GM21423 (cell line): ENCODE measurements around the gene NKPD1.

Experiments
- ATAC-seq: cut with Tn5 transposase; IDR thresholded peaks from one replicate; pipeline ENCODE4 v1.9.1; 2021; ENCODE audit warnings: mild to moderate bottlenecking, moderate library complexity; ENCODE audit not compliant: unreplicated experiment

NKPD1 gene

DNA sequence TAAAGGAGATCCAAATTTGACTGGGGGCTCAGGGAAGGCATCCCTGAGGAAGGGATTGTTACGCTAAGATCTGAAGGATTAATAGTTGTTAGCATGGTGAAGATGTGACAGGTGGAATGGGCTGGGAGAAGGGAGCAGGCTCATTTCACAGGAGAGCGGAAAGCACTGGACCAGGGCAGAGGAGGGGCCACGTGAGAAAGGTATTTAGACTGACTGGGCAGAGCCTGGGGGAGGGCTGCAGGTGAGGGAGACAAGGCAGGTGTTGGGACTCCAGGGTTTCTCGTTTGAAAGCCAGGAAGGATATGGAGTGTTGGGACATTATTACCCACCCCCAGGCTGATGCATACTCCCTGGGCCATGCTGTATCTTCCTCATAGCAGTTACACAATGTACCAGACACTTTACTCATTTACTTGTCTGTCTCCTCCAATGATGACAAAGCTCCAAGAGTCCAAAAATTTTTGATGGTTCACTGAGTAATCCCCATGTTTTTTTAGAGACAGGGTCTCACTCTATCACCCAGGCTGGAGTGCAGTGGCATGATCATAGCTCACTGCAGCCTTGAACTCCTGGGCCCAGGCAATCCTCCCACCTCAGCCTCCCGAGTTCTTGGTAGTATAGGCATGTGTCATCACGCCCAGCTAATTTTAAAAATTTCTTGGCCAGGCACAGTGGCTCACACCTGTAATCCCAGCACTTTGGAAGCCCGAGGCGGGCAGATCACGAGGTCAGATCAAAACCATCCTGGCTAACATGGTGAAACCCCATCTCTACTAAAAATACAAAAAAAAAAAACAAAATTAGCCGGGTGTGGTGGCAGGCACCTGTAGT lies 14.9 kb upstream of the NKPD1 start:
- no peak for ATAC-seq

DNA sequence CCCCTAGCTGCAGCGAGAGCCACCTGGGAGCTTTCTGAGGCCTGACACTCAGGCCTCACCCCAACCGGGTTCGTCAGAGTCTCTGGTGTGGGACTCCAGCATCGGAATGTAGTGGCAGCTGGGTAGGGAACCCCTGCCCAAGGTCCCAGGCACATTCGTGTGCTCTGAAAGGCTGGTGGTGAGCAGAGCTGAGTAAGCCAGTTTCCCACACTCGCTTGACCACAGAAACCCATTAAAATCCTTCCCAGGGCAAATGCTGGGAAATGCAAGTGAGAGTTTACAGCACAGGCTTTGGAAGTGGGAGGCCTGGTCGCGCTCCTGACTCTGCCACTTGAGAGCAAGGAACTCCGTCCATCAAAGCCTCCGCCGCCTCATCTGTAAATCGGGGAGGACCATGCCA lies 13.0 kb upstream of the NKPD1 start:
- ATAC-seq = no peak

DNA sequence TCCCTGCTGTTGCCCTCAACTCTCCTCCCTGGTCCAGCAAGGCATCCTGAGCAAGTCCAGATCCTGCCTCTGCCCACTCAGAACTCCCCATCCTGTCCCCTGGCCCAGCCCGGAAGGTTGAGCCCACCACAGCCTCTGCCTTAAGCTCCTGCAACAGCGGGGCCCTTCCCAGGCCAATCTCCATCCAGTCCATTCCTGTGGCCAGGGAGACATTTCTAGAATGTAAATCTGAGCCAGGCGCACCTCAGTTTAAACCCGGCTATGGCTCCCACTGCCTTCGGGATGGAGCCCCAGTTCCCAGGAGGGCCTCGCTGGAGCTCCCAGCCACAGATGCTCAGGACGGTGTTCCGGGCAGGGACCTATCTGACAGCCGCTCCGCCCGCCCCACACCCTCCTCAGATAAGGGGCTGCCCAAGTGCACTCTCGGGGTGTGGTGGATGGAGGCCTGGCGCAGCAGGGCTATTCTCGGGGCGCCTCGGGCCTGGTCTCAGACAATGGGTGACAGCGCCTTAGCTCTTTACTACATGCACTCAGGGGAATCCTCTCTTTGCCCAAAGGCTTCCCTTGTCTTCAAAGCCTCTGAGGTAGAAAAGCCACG lies 11.9 kb upstream of the NKPD1 start:
- no peak for ATAC-seq

DNA sequence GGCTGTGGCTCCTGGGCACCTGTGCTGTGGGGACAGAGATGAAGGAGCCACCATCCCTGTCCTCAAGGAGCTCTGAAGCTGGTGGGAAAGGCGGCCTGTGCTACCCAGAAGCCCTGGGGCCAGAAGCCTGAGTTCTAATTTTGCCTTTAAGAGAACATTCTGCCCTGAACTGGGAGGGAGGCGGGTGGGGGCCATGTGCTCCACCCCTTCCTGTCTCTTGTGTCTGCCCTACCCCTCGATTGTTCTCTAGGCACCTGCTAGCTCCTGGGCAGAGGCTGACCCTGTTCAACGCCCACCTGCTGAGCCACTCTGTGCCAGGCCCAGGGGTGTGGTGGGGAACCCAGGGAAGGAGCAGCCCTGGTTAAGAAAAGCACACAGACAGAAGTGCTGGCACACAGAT lies 11.4 kb upstream of the NKPD1 start:
- ATAC-seq = no peak

DNA sequence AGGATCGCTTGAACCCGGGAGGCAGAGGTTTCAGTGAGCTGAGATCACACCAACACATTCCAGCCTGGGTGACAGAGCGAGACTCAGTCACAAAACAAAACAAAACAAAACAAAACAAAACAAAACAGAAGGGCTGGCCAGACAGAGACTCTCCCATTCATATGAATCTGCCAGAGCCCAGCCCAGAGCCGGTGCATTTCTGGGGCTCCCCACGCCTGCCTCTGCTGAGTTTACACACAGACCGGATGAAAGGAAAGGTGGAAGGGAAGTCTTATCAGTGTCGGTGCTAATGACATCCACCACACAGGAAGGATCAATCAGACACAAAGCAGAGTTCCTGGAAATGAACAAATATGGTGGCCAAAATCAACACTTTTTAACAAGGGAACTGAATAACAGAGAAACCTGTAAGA lies 10.4 kb upstream of the NKPD1 start:
- ATAC-seq = no peak

DNA sequence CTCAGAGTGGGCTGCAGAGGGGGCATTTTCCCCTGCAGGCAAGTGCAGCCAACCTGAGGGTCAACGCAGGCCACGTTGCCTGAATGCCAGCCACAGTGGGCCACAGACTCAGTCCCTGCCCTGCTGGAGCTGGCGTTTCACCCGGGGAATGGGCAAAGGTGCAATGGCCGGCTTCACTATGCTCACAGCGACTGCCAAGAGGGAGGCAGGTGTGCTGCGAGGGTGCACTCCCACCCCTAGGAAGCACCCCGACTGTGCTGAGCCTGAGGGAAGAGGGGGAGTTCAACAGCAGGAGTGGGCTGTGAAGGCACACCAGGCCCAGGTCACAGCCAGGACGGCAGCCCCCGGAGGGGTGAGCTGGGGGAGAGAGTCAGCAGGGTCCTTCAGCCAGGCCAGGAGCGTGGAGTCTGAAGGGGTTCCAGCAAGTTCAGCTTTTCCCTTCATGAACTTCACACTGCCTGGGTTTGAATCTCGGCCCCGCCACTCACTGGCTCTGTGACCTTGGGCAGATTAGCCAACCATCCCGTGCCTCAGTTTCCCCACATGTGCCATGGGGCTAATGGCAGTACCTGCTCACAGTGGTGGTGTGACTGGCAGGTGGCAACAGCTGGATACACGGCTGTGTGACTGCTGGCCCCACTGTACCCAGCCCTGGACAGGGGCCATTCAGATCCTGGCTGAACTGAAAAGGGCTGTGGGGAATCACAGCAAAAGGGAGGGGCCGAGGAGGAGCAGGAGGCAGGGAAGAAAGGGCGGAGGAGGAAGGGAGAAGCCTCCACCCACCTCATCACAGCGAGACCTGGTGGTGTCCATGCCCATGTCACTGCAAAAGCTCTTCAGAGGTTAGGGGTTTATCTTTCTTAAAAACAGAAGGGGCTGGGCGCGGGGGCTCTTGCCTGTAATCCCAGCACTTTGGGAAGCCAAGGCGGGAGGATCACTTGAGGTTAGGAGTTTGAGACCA lies 9.6 kb upstream of the NKPD1 start:
- ATAC-seq = no peak

DNA sequence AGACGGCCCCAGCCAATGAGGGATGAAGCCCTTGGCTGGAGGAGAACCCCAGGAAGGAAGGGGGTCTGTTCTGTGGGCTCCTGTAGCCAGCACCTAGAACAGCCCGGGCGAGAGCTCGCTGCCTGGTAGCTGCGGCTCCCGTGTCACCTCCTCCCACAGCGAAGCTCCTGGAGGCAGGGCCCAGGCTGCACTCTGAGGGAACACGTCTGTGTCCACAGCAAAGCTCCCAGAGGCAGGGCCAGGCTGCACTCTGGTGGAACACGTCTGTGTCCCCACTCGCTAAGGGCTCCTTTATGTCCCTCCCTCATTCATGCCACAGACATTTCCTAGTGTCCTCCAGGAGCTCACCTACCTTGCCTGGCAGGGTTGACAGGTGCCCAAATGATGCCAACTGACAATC lies 8.8 kb upstream of the NKPD1 start:
- no peak for ATAC-seq

DNA sequence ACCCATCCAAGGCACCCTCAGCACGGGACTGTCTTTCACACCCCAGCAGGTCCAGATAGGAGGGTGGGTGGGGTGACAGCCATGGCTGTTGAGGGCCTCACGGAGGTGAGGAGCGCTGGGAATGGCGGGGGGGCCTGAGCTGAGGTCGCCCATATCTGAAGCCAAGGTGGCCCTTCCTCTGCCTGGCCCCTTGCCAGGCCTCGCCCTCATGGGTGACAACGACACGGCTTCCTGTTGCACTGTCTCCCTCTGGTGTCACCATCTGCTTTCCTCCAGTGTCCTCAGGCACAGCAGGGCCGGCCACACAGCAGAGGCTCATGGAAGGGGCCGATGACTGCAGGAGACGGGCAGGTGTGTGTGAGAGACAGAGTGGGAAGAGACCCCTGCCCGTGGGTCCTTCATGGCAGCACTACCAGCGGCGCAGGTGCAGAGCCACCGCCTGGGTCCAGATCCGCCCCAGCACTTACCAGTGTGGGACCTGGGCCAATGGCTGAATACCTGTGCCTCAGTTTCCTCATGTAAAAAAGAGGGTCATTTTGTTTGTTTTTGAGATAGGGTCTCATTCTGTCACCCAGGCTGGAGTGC lies 8.1 kb upstream of the NKPD1 start:
- no peak for ATAC-seq

DNA sequence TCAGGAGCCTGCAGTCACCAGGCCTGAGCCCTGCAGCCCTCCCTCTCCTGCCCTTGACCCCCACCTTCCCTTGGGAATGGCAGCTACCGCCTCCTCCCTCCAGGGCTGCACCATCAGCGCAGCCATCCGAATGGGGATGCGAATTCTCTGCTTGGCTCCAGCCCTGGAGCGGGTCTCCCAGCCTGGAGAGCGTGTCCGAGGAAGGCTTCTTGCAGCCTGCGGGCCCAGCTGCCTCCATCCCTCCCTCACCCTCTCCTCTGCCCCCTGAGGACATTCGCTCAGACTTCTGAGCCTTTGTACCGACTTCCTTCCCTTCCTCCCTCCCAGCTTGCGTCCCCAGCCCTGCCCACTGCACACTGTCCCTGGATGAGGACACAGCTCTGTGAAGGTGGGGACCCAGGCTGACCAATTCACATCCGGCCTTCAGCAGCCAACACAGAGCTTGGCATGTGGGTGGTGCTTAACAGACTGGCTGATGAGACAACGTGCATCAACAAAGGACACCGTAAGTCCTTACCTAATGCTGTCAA lies 6.0 kb upstream of the NKPD1 start:
- no peak for ATAC-seq

DNA sequence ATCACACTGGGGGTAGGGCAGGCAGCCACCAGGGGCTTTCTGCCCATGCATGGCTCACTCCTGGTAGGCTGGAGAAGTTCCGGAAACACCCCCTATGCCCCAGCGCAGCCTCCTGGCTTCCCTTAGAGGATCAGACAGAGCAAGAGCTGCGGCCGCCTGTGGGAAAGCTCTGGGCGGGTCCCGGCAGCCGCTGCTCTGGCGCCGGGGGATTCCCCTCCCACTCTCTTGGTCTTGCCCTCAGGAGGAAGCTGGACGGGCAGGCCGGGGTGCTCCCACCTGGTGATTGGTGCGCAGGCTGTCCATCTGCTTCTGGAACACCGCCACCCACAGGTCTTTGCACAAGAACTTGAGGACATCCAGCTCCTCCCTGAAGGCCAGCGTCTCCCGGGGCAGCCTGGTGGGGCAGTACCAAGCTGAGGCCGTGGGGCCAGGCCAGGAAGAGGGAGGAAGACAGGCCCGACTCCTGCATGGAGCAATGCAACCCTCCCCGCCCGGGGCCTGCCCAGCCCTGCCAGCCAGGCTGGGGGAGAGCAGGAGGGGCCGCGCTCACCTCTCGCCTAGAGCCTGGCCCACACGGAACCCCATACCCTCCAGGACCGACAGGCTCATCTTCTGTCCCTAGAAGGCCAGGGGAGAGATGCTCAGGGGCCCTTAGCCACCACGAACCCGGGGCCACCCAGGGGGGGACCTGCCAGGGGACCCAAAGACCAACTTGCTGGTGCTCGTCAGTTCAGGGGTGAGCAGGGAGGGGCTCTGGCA lies 4.0 kb upstream of the NKPD1 start:
- ATAC-seq = peak; percentile 78

DNA sequence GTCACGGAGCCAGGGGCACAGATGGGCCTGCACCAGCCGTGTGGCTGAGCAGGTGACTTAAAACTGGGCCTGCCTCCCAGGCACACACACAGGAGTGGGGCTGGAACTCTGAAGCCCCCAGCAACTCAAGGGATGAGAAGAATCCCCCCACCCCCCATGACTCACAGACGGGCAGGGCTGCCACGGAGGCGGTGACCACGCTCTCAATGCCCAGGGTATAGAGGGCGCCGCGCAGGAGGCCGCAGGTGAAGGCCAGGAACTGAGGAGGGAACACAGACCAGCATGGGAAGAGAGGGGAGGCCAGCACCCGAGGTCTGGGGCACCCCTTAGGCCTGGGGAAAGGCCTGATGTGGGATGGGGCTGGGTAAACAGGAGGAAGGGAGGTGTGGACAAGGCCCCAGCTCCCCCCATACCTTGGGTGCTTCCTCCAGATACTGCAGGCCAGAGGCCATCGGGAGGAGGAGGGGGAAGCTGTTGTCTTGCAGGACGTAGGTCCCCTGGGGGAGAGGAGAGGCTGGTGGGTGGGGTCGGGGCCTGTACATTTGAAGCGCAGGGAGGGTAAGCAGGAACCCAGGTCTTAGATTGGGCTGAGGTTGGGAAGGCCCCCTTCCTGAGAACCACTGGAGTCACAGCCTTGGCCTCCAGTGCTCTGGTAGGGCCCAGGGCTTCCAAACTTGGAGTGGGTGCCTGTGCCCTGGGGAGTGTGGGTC lies 3.1 kb upstream of the NKPD1 start:
- ATAC-seq = peak; percentile 3

DNA sequence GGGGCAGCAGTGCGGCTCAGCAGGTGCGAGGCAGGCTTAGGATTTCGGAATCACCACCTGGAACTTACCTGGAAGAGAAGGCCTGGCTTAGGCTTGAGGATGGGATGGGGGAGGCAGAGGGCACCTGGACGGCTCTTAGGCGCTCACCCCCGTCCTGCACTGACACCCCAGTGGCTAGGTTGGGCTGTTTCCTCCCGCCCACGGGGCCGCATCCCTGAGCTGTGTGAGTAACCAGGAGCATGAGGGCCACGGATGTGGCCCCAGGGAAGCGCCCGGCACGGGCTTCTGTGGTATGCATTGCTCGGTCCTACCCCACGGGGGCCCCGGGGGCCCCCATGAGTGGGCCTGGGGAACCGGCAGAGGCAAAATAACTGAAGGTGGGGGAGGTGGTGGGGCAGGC lies 2.4 kb upstream of the NKPD1 start:
- ATAC-seq = no peak

DNA sequence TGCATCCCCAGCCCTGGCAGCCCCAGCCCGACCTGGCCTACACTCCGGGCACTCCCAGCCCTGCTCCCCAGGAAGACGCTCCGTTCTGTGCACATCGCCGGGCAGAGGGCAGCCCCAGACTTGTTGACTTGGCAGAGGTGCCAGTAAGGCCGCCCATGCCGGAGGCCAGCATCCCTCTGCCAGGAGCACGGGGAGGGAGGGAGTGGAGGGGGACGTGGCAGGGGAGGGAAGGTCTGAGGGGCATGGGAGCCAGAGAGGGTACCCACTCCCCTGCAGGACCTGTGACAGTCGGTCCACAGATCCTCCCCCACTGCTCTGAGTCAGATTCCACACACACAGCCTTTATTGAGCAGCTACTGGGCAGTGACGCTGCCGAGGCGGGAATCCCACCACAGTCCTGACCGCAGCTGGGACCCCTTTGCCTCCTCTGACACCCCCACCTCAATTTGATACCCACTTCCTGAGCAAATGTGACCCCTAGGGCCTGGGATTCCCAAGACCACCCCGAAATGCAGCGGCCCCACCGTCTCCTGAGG lies 1.9 kb upstream of the NKPD1 start:
- no peak for ATAC-seq

DNA sequence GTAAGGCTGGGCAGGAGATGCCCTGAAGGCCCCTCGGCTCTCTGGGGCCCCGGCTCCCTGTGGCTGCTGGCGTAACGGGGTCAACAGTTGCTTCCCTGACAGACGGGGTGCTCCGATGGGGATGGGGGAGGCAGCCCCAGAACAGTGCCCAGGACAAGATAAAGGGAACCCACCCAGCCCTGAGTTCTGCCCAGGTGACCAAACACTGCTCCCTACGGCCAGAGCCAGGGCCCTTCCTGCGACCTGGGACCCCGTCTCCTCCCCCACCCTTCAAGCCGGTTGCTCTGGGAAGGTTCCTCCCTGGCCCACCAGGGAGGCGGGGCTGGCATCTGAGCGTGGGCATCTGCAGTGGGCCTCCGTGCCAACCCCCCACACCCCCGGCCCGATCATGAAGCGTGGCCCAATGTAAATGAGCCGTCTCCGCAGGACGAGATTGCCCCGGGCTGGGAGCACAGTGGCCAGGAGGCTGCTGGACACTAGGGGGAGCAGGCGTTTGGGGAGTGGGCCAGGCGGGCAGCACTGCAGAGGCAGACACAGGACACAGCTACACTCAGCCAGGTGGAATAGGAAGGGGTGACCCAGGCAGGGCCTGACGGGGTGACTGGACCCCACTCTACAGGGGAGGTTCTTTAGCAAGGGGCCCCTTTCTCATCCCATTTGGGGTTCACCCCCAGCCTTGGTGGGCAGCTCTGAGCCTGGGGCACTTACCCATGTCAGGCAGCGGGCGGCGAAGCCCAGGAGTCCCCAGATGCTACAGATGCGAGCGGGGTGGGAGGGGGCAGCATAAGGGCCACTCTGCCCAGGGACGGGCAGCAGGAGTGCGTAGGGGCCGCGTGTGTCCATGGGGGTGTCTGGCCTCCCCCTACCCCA lies 1.2 kb upstream of the NKPD1 start:
- no peak for ATAC-seq

DNA sequence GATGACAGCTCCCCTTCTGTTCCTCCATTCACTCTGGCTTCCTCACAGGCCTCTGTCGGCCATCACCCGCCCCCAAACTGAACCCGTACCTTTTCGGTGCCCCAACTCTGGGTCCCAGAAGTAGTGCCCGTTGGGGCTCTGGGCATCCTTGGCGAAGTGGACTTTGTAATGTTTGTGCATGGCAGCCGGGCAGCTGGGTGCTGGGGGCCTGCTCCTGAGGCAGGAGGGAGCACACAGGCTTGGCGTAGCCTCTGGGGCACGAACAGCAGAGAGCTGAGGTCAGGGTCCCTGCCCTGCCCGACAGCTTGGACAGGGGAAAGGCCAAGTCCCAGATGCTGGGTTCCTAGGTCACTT lies 834 bp downstream of the NKPD1 start:
- no peak for ATAC-seq

DNA sequence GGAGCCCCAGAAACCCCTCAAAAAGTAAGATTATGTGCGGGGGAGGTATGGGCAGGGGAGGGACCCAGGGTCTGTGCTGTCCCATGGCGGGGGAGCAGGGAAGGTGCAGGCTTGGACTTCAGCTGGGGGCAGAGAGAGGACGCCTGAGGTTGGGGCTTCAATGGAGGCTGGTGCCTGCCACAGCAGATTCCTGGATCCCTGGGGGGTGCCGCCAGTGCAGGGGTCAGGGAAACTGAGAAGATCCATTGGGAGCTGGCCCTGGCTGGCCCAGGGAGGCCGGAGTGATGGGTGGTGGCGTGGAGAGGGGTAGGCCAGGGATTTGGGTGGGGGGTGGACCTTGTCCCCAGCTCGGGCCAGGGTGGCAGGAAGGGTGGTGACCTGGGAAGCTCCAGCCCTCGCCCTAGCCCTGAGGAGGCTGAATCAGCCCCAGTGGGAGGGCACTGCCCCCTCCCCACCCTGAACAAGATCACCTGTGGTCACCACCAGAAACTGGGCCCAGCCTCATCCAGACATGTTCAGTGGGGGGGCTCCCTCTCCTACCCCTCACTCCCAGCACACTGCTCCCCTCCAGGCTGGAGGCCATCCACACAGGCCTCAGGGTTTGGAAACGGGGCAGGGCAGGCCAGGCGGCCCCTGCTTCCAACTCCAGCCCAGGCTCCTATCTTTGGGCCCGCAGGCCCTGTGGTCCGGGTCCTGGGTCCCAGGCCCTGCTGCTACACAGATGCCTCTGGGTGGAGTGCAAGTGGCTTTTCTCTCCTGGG lies 1.4 kb downstream of the NKPD1 start:
- no peak for ATAC-seq

DNA sequence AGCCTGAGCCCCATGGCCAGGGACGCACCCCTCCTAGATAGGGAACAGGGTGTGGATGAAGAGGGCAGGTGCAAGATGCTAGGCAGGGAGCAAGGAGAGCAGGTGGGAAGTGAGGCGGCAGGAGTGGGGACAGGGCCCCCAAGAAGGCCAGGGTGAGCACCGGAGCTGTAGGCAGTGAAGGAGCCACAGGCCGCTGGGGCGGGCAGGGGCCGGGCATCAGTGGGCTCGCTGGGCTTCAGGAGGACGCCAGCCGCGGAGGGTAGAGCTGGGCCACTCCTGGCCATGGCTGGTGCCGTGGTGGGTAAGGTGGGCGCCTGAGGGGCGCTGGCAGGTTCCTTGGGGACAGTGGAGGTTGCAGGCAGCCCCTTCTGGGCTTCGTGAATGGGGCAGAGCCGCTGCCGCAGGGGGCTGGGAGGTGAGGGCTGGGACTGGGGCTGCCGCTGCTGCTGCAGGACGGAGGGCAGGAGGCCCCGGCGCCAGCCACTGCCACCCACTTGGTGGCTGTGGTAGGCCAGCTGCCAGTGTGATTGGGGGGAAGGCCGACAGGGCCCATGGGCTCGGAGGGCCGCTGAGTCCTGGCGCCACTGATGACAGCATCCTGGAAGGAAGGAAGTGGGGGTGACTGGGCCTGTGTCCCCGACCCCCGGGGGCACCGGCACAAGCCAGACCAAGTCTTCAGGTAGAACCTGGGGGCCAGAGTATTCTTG lies 2.1 kb downstream of the NKPD1 start:
- ATAC-seq = no peak
